Activated CD4-positive, alpha-beta T cell treated with anti-CD3 and anti-CD28 coated beads for 24 hours (primary cell): ENCODE data around the gene NTSR1.
A peak's percentile ranks its signal among the peaks of the same experiment; 100 is the strongest.

Experiments
- DNase-seq, 2 donors: peaks; one replicate each; pipeline ENCODE4 v3.0.0-alpha.2; 2020; ENCODE audit warnings: low read depth in 2 of 2

The NTSR1 gene

GRCh38 chr20:62771396-62772102 lies 62.9 kb downstream of the NTSR1 start:
- no peak for DNase-seq

- no peak for DNase-seq
Measured at GRCh38 chr20:62772103-62772611, 63.5 kb downstream of the NTSR1 start.

- DNase-seq = no peak
Measured at GRCh38 chr20:62772619-62772989, 64.0 kb downstream of the NTSR1 start.

GRCh38 chr20:62772990-62773844 lies 64.6 kb downstream of the NTSR1 start:
- no peak for DNase-seq

- DNase-seq = no peak
Measured at GRCh38 chr20:62773845-62774714, 65.4 kb downstream of the NTSR1 start.

- no peak for DNase-seq
Measured at GRCh38 chr20:62774762-62775161, 66.1 kb downstream of the NTSR1 start.

GRCh38 chr20:62775206-62775605 lies 66.6 kb downstream of the NTSR1 start:
- DNase-seq = no peak

GRCh38 chr20:62776035-62776691 lies 67.5 kb downstream of the NTSR1 start:
- no peak for DNase-seq

- peak; percentile 41 to 45 for DNase-seq
Measured at GRCh38 chr20:62776692-62777527, 68.3 kb downstream of the NTSR1 start.

- no peak for DNase-seq
Measured at GRCh38 chr20:62777528-62777830, 68.8 kb downstream of the NTSR1 start.

- DNase-seq = no peak
Measured at GRCh38 chr20:62778058-62778457, 69.4 kb downstream of the NTSR1 start.

GRCh38 chr20:62778601-62779416 lies 70.2 kb downstream of the NTSR1 start:
- DNase-seq = no peak

- no peak for DNase-seq
Measured at GRCh38 chr20:62779417-62779685, 70.7 kb downstream of the NTSR1 start.

GRCh38 chr20:62780204-62780603 lies 71.6 kb downstream of the NTSR1 start:
- DNase-seq = no peak

- DNase-seq = no peak
Measured at GRCh38 chr20:62780696-62781095, 72.1 kb downstream of the NTSR1 start.

GRCh38 chr20:62782149-62782892 lies 73.7 kb downstream of the NTSR1 start:
- DNase-seq = no peak

- no peak for DNase-seq
Measured at GRCh38 chr20:62782893-62783278, 74.2 kb downstream of the NTSR1 start.

- no peak for DNase-seq
Measured at GRCh38 chr20:62784497-62784896, 75.9 kb downstream of the NTSR1 start.

GRCh38 chr20:62785393-62785792 lies 76.8 kb downstream of the NTSR1 start:
- no peak for DNase-seq
